GM08714 (cell line): Measurements from ENCODE around the gene CLDN6.
"Not testable (repeated sequence)": the region's sequence is repeated elsewhere in the genome, so short reads cannot be mapped to it uniquely, and the experiment has no call there.

Experiments
- H3K4me3 ChIP-seq: fragments of 200-500 bp; sonication (Bioruptor generic); 2 replicates; pipeline ENCODE4 v1.5.1; 2014; ENCODE audit warnings: mild to moderate bottlenecking, low read length, inconsistent platforms
- ZNF274 ChIP-seq: IDR thresholded peaks from 2 replicates; pipeline ENCODE4 v1.6.1; 2012; ENCODE audit warnings: mild to moderate bottlenecking, low read depth, low read length

Gene CLDN6

GRCh38 chr16:3057181-3058138, 39.5 kb upstream of the CLDN6 start:
- no peak overlapping the region; the same call in 1 of the 2 replicates for H3K4me3 ChIP-seq
- no peak for TF ChIP-seq ZNF274

DNA sequence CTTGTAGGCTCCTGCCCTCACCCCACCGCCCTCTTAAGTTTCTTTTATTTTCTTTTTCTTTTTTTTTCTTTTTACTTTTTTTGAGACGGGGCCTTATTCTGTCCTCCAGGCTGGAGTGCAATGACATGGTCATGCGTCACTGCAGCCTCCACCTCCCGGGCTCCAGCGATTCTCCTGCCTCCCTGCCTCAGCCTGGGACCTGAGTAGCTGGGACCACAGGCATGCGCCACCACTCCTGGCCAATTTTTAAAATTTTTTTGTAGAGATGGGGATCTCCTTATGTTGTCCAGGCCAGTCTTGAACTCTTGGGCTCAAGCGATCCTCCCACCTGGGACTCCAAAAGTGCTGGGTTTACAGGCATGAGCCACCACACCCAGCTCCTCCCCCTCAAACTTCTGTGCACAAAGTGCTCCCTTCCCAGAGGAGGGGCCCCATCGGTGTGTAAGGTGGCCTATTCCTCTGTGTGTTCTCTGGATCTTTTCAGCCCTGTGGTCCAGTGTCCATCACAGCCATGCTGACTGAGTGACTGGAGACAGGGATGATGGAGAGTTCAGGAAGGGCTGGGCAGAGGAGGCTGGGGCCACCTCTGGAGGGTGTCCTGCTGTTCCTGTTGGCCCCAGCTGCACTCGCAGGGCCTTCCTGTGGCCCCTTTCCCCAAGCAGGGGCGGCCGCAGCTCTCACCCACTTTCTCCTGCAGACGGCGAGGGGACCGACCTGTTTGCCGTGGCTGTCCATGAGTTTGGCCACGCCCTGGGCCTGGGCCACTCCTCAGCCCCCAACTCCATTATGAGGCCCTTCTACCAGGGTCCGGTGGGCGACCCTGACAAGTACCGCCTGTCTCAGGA, 38.6 kb upstream of the CLDN6 start:
- TF ChIP-seq ZNF274: no peak
- no peak overlapping the region for H3K4me3 ChIP-seq

GRCh38 chr16:3055734-3056115, 37.7 kb upstream of the CLDN6 start:
- not testable (repeated sequence) for H3K4me3 ChIP-seq

DNA sequence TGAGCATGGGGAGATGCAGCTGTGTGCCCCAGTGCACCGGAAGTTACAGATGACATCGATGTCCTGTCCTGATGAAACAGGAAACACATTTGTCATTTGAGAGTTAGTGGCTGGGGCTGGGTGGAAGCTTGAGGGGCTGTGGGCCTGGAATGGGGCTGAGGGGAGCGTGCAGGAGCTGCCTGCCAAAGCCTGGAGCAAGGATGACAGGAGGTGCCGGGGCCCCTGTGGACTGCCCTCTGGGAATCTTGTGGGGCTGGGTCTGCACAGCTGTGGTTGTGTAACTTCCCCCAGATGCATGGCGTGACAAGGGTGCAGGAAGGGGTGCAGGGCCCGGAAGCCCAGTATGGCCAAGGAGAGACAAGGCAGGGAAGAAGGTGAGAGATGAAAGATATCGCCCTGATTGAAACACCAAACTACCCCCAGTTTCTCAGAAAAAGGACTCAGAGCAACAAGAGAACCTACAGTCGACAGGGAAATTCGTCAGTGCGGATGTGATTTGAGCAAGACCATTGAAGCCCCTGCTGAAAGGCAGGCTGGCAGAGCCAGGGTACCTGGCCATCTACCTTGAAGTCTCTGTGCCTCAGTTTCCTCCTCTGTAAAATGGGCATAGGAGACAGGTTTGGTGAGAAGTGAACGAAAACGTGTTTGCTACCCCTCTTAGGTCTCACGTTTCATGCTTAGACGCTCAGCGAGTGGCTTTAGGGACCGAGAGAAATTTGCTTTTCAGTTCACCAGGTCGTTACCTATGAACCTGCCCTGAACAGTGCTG, 37.2 kb upstream of the CLDN6 start:
- no peak for TF ChIP-seq ZNF274
- H3K4me3 ChIP-seq: no peak overlapping the region

- H3K4me3 ChIP-seq: not testable (repeated sequence)
These were observed 35.3 kb upstream of the CLDN6 start for GRCh38 chr16:3053330-3053710.

GRCh38 chr16:3052571-3053329, 34.8 kb upstream of the CLDN6 start:
- H3K4me3 ChIP-seq: not testable (repeated sequence)

DNA sequence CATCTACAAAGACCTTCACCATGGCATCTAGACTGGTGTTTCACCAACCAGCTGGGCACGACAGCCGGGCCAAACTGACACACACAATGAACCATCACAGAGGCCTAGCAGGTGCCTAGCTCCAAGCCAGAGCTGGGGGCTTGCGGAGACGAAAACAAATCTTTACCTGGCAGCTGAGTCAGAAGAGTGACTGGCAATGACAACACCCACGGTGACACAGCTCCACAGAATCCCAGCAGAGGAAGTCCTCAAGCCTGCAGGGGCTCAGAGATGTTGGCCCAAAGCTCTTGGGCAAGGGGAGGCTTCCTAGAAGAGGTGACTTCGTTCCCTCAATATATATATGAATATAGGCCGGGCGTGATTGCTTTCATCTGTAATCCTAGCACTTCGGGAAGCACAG, 33.5 kb upstream of the CLDN6 start:
- no peak overlapping the region for H3K4me3 ChIP-seq
- TF ChIP-seq ZNF274: no peak

GRCh38 chr16:3051009-3051408, 33.0 kb upstream of the CLDN6 start:
- no peak for TF ChIP-seq ZNF274
- no peak overlapping the region for H3K4me3 ChIP-seq

DNA sequence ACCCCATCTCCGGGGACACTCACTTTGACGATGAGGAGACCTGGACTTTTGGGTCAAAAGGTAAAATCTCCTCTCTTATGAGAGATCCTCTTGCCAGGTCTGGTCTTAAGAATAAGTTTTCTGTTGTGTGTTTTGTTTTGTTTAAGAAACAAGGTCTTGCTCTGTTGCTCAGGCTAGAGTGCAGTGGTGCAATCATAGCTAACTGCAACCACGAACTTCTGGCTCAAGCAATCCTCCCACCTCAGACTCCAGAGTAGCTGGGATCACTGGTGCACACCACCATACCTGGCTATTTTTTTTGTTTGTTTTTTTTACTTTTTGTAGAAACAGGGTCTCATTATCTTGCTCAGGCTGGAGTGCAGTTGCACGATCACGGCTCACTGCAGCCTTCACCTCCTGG, 32.5 kb upstream of the CLDN6 start:
- no peak for TF ChIP-seq ZNF274
- H3K4me3 ChIP-seq: no peak overlapping the region

DNA sequence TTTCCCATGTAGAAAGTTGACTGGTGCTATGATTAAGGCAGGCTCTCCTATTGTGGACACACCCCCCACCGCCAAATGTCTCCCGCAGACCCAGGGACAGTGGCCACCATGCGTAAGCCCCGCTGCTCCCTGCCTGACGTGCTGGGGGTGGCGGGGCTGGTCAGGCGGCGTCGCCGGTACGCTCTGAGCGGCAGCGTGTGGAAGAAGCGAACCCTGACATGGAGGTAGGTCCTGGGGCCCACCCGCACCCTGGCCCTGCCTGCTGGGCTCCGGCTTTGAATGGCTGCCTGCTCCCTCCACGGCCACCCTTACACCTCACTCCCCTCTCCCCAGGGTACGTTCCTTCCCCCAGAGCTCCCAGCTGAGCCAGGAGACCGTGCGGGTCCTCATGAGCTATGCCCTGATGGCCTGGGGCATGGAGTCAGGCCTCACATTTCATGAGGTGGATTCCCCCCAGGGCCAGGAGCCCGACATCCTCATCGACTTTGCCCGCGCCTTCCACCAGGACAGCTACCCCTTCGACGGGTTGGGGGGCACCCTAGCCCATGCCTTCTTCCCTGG, 32.0 kb upstream of the CLDN6 start:
- H3K4me3 ChIP-seq: no peak overlapping the region
- no peak for TF ChIP-seq ZNF274

GRCh38 chr16:3047387-3047720, 29.4 kb upstream of the CLDN6 start:
- no peak overlapping the region for H3K4me3 ChIP-seq

GRCh38 chr16:3046641-3047386, 28.8 kb upstream of the CLDN6 start:
- no peak overlapping the region; the same call in 1 of the 2 replicates for H3K4me3 ChIP-seq
- TF ChIP-seq ZNF274: no peak

More at GRCh38 chr16:3047387-3047720, 29.4 kb upstream of the CLDN6 start:
- no peak for TF ChIP-seq ZNF274
